MM.1S (cell line): ENCODE measurements around the gene SLX9.

Experiments
- DNase-seq: peaks from one replicate; pipeline ENCODE4 v3.0.0-alpha.2; 2015
- H2AFZ ChIP-seq: fragments of 300-600 bp; sonication (generic); 2 replicates; pipeline ENCODE4 v1.6.0; 2016; ENCODE audit warnings: antibody characterized with exemption, low read length
- H3F3A ChIP-seq: fragments of 300-600 bp; sonication (generic); 2 replicates; pipeline ENCODE4 v1.6.1; 2016; ENCODE audit warnings: mild to moderate bottlenecking, antibody characterized with exemption, low read length, moderate library complexity, mixed read lengths; ENCODE audit not compliant: insufficient read depth
- H3K27ac ChIP-seq: fragments of 300-600 bp; sonication (generic); 2 replicates; pipeline ENCODE4 v1.5.1; 2016; ENCODE audit warnings: mild to moderate bottlenecking, low read length
- H3K27me3 ChIP-seq: fragments of 300-600 bp; sonication (generic); replicated peaks from 2 replicates; pipeline ENCODE4 v1.6.0; 2016; ENCODE audit warnings: low read length; ENCODE audit not compliant: insufficient read depth
- H3K36me3 ChIP-seq: fragments of 300-600 bp; sonication (generic); replicated peaks from 2 replicates; pipeline ENCODE4 v1.6.1; 2016; ENCODE audit warnings: mild to moderate bottlenecking, low read length, mixed read lengths; ENCODE audit not compliant: insufficient read depth
- H3K4me1 ChIP-seq: fragments of 300-600 bp; sonication (generic); 2 replicates; pipeline ENCODE4 v1.6.1; 2016; ENCODE audit warnings: low read length, mixed read lengths
- H3K4me2 ChIP-seq: fragments of 300-600 bp; sonication (generic); 2 replicates; pipeline ENCODE4 v1.6.0; 2016; ENCODE audit warnings: low read depth, low read length
- H3K4me3 ChIP-seq: fragments of 300-600 bp; sonication (generic); 2 replicates; pipeline ENCODE4 v1.5.1; 2016; ENCODE audit warnings: low read length, mixed read lengths
- H3K79me2 ChIP-seq: fragments of 300-600 bp; sonication (generic); 2 replicates; pipeline ENCODE4 v1.6.1; 2016; ENCODE audit warnings: mixed run types, low read length, mixed read lengths
- H3K9ac ChIP-seq: fragments of 300-600 bp; sonication (generic); 2 replicates; pipeline ENCODE4 v1.6.1; 2016; ENCODE audit warnings: low read length, mixed read lengths
- H3K9me2 ChIP-seq: fragments of 300-600 bp; sonication (generic); replicated peaks from 2 replicates; pipeline ENCODE4 v1.6.1; 2016; ENCODE audit warnings: mild to moderate bottlenecking, low read length, mixed read lengths; ENCODE audit not compliant: insufficient read depth
- H3K9me3 ChIP-seq: fragments of 300-600 bp; sonication (generic); replicated peaks from 2 replicates; pipeline ENCODE4 v1.6.1; 2016; ENCODE audit warnings: mild to moderate bottlenecking, low read length, mixed read lengths; ENCODE audit not compliant: insufficient read depth
- H4K20me1 ChIP-seq: fragments of 300-600 bp; sonication (generic); 2 replicates; pipeline ENCODE4 v1.6.1; 2016; ENCODE audit warnings: mild to moderate bottlenecking, low read length, moderate library complexity, mixed read lengths; ENCODE audit not compliant: insufficient read depth
- CTCF ChIP-seq: fragments of 300-600 bp; sonication (generic); IDR thresholded peaks from 2 replicates; pipeline ENCODE4 v1.5.1; 2016; ENCODE audit warnings: antibody characterized with exemption, low read length, mixed read lengths
- EZH2 ChIP-seq: fragments of 300-600 bp; sonication (generic); optimal IDR thresholded peaks from 2 replicates; pipeline ENCODE3; 2017; ENCODE audit warnings: low read depth, mild to moderate bottlenecking, antibody characterized with exemption, low read length, mixed read lengths
- EZH2phosphoT487 ChIP-seq: fragments of 300-600 bp; sonication (generic); IDR thresholded peaks from 2 replicates; pipeline ENCODE4 v1.6.1; 2018; ENCODE audit warnings: antibody characterized with exemption, low read length

SLX9 gene

GRCh38 chr21:44893278-44893556 lies 46.6 kb upstream of the SLX9 start:
- no peak for DNase-seq
- TF ChIP-seq EZH2phosphoT487 (no peak), EZH2 (no peak), CTCF (no peak)
- no peaks in the 10 kb centered on the region for H3K79me2 ChIP-seq
- no peak overlapping the region for H3K4me3 ChIP-seq
- H2AFZ ChIP-seq, result no peak overlapping the region
- no peak overlapping the region for H3K9ac ChIP-seq
- H3K4me2 ChIP-seq, result no peak overlapping the region
- H3K4me1 ChIP-seq, result no peaks in the 10 kb centered on the region
- no peaks in the 10 kb centered on the region for H3K36me3 ChIP-seq
- H3F3A ChIP-seq, result no peaks in the 10 kb centered on the region
- no peak overlapping the region for H3K27ac ChIP-seq
- H3K9me2 ChIP-seq, result no peaks in the 10 kb centered on the region
- no peaks in the 10 kb centered on the region for H3K9me3 ChIP-seq
- no peaks in the 10 kb centered on the region for H4K20me1 ChIP-seq
- H3K27me3 ChIP-seq, result peaks cover 96% of the 10 kb centered on the region

GRCh38 chr21:44893948-44894656 lies 45.7 kb upstream of the SLX9 start:
- H3K9me3 ChIP-seq, result no peaks in the 10 kb centered on the region
- H4K20me1 ChIP-seq, result no peaks in the 10 kb centered on the region
- no peaks in the 10 kb centered on the region for H3K4me1 ChIP-seq
- no peaks in the 10 kb centered on the region for H3F3A ChIP-seq
- no peak overlapping the region for H3K4me2 ChIP-seq
- H3K36me3 ChIP-seq, result no peaks in the 10 kb centered on the region
- no peak for DNase-seq
- no peak overlapping the region for H2AFZ ChIP-seq
- TF ChIP-seq CTCF (no peak), EZH2phosphoT487 (no peak), EZH2 (no peak)
- no peaks in the 10 kb centered on the region for H3K9me2 ChIP-seq
- H3K27ac ChIP-seq, result no peak overlapping the region
- H3K79me2 ChIP-seq, result no peaks in the 10 kb centered on the region
- peaks cover 96% of the 10 kb centered on the region for H3K27me3 ChIP-seq
- no peak overlapping the region for H3K9ac ChIP-seq
- no peak overlapping the region for H3K4me3 ChIP-seq

GRCh38 chr21:44894687-44895302 lies 45.0 kb upstream of the SLX9 start:
- Histone ChIP-seq H3K4me1 (no peaks in the 10 kb centered on the region), H3K79me2 (no peaks in the 10 kb centered on the region), H3F3A (no peaks in the 10 kb centered on the region), H3K9me3 (no peaks in the 10 kb centered on the region), H3K9ac (no peak overlapping the region), H3K27ac (no peak overlapping the region), H3K4me2 (no peak overlapping the region), H4K20me1 (no peaks in the 10 kb centered on the region), H2AFZ (no peak overlapping the region), H3K27me3 (peaks cover 96% of the 10 kb centered on the region), H3K36me3 (no peaks in the 10 kb centered on the region), H3K4me3 (no peak overlapping the region), H3K9me2 (no peaks in the 10 kb centered on the region)
- TF ChIP-seq EZH2phosphoT487 (no peak), CTCF (no peak), EZH2 (no peak)
- DNase-seq, result no peak
